Measurements from ENCODE around the gene NDST3. TPM values are rescaled to one million over a fixed set of nuclear protein-coding genes. Genes with fewer than 3 reads are reported as not detected.

NDST3 gene
- total RNA-seq, 1 donor from 2014 or later = not detected

DNA sequence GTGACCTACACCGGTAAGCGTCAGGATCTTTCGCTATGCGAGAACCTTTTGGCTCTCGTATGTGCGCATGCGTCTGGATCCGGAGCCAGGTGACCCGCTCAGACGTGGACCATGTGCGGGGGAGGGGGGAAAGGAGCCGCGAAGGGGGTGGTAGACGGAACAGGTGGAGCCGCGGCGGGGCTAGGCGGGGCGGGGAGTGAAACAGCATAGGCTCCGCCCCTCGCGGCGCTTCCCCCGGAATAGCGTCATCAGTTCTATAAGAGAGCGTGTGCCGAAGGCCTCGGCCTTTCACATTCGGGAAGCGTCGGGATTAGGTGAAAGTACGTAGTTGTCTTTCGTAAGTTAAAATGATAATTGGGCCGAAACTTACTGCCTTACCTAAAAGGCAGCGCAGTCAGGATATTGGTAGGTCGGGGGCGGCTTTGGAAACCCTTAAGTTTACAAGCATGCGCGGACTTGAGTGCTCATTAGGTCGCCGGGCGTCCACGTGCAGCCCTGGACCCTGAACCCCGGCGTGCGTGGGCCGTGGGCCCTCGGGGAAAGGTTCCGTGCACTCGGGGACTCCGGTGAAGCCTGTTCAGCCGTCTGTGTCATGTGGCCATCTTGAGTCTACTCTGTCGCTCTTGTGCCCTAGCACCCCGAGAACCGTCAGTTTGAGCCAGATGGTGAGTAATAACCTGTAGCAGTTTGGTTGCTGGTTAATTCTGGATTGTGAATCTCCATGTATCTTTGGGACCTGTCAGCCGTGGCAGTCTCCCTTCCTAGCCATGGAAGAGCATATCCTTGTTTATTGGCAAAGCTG, 244.4 kb downstream of the NDST3 start:
- Mint-ChIP-seq H3K9me3 (no peaks in the 10 kb centered on the region), H3K36me3 (ENCODE audit: low read depth) (peaks cover 54% of the 10 kb centered on the region), H3K27me3 (no peaks in the 10 kb centered on the region), H3K4me3 (peak overlapping the region; percentile 94), H3K4me1 (peaks cover 61% of the 10 kb centered on the region), H3K27ac (peak overlapping the region; percentile 97)
- ChIA-PET POLR2A (interaction anchor here (1.0 kb wide), 1 partner anchor 406 kb away, joined by 4 read pairs; the partner anchor contains the start of gene METTL14), CTCF (no interaction called here)
- DNase-seq = peak; percentile 90
- intact Hi-C loops (cut with micrococcal nuclease) = loop anchor here (1.0 to 10.0 kb wide), 9 partner anchors 313 to 1774 kb away; partner anchors contain the start of genes METTL14, PDE5A, SEC24D and USP53
- TF ChIP-seq, protein P1, sequence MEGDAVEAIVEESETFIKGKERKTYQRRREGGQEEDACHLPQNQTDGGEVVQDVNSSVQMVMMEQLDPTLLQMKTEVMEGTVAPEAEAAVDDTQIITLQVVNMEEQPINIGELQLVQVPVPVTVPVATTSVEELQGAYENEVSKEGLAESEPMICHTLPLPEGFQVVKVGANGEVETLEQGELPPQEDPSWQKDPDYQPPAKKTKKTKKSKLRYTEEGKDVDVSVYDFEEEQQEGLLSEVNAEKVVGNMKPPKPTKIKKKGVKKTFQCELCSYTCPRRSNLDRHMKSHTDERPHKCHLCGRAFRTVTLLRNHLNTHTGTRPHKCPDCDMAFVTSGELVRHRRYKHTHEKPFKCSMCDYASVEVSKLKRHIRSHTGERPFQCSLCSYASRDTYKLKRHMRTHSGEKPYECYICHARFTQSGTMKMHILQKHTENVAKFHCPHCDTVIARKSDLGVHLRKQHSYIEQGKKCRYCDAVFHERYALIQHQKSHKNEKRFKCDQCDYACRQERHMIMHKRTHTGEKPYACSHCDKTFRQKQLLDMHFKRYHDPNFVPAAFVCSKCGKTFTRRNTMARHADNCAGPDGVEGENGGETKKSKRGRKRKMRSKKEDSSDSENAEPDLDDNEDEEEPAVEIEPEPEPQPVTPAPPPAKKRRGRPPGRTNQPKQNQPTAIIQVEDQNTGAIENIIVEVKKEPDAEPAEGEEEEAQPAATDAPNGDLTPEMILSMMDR (IDR thresholded peaks at IDR 0.05) = no peak
- ATAC-seq (ENCODE audit: low read depth) = peak; percentile 98

DNA sequence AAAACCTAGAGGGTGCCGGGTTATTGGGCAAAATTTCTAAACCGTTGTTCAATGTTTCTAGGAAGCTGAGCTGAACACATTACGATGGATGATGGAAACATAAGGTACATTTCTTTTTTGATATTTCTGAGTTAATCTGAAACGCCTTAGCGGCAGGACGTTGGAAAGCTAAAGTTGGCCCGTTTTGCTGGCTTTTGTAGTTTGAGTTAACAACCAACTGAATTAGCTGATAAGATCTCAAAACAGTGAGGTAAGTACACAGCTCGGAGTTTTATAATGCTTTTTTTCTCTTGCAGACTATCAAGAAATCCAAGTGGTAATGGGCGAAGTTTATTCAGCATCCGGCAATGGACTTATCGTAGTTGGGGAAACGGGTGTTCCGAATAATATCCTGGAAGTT, 245.0 kb downstream of the NDST3 start:
- H3K9me3 Mint-ChIP-seq = no peaks in the 10 kb centered on the region
- peaks cover 67% of the 10 kb centered on the region for H3K4me1 Mint-ChIP-seq
- peaks cover 54% of the 10 kb centered on the region for H3K36me3 Mint-ChIP-seq (ENCODE audit: low read depth)
- DNase-seq = no peak
- intact Hi-C loops (cut with micrococcal nuclease) = loop anchor here (2.0 to 10.0 kb wide), 4 partner anchors 485 to 1773 kb away; partner anchors contain the start of gene PDE5A
- ChIA-PET POLR2A (interaction anchor here (1.0 kb wide), 1 partner anchor 406 kb away, joined by 4 read pairs; the partner anchor contains the start of gene METTL14), CTCF (no interaction called here)
- peak overlapping the region; percentile 97 for H3K27ac Mint-ChIP-seq
- H3K4me3 Mint-ChIP-seq = peak overlapping the region; percentile 94
- H3K27me3 Mint-ChIP-seq = no peaks in the 10 kb centered on the region
- ATAC-seq (ENCODE audit: low read depth) = no peak
- TF ChIP-seq, protein P1 (IDR thresholded peaks at IDR 0.05) = no peak

DNA sequence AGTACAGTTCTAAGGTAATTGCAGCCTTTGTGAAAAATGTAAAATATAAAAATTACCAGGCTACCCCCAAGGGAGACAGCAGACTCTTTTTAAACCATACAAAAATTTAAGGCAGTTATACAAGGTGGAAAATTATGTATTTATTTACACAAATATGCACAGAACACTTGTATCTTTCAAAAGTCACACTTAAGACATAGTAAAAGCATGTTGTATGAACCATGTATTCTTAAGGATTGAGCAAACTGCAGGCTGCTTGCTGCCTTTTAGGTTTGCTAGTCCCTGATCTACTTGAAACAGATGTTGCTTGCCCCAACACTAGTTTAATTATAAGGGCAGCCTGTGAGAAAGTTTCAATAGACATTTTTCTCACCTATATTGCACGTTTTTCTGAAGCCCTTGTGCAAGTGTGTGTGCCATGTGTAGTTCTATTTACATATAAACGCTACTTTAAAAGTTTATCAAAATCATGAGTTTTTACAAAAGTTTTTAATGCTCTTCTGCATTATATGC, 245.7 kb downstream of the NDST3 start:
- peaks cover 70% of the 10 kb centered on the region for H3K4me1 Mint-ChIP-seq
- TF ChIP-seq, protein P1 (IDR thresholded peaks at IDR 0.05) = no peak
- no peak for ATAC-seq (ENCODE audit: low read depth)
- DNase-seq = no peak
- no peaks in the 10 kb centered on the region for H3K9me3 Mint-ChIP-seq
- ChIA-PET POLR2A (interaction anchor here (1.0 kb wide), 1 partner anchor 405 kb away, joined by 4 read pairs; the partner anchor contains the start of gene METTL14), CTCF (no interaction called here)
- peaks cover 54% of the 10 kb centered on the region for H3K36me3 Mint-ChIP-seq (ENCODE audit: low read depth)
- peak overlapping the region; percentile 94 for H3K4me3 Mint-ChIP-seq
- no peaks in the 10 kb centered on the region for H3K27me3 Mint-ChIP-seq
- intact Hi-C loops (cut with micrococcal nuclease) = loop anchor here (2.0 to 10.0 kb wide), 4 partner anchors 485 to 1772 kb away; partner anchors contain the start of gene PDE5A
- H3K27ac Mint-ChIP-seq = peak overlapping the region; percentile 97

DNA sequence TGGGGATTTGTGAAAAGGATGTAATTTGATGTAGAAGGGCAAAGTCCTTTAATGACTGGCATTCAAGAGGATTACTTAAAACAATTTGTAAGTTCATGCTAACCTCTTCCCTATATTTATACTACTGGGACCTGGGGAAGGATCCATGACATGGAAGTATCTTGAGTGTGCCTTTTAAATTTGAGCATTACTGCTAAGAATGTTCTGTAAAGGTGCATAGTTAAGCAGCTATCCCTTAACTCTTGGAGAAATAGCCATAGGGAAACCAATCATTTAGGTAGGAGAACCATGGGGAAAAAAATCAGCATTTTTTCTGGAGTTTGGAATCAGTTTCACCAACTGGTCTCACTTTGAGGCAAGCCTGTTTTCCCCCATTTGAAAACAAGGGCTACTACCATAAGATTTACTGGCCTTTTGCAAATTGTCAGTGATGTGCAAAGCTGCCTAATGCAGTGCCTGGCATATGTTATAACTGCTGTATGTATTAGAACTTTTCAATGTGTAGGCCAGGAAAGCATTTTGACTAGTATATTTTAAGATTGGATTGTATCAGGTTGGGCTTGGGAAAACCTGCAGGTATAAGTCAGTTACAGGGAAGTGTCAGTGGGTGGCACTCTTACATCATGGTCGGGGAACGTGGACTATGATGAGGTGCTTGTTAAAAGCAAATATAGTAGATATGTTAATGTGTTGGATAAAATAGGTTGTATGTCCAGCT, 246.4 kb downstream of the NDST3 start:
- ChIA-PET CTCF (no interaction called here), POLR2A (no interaction called here)
- no peak for ATAC-seq (ENCODE audit: low read depth)
- Mint-ChIP-seq H3K27ac (peak overlapping the region; percentile 43), H3K4me3 (peak overlapping the region; percentile 94), H3K36me3 (ENCODE audit: low read depth) (peaks cover 54% of the 10 kb centered on the region), H3K4me1 (peaks cover 70% of the 10 kb centered on the region), H3K9me3 (no peaks in the 10 kb centered on the region), H3K27me3 (no peaks in the 10 kb centered on the region)
- DNase-seq = no peak
- TF ChIP-seq, protein P1 (IDR thresholded peaks at IDR 0.05) = no peak
- intact Hi-C loops (cut with micrococcal nuclease) = loop anchor here (1.0 kb wide), 1 partner anchor 73 kb away; the partner anchor contains the start of gene PRSS12

Measured in activated B cell treated with CpG ODN at 0.5 μM for 24 hours (primary cell).